Loucy (cell line): Measurements from ENCODE around the gene EME2.

Experiments
- CTCF ChIP-seq: fragments of 200-600 bp; sonication (generic); conservative IDR thresholded peaks from 2 replicates; pipeline ENCODE4 v1.5.1; 2014; ENCODE audit warnings: mild to moderate bottlenecking, antibody characterized with exemption, low read length
- EZH2phosphoT487 ChIP-seq: fragments of 200-600 bp; IDR thresholded peaks from 2 replicates; pipeline ENCODE4 v1.6.1; 2018; ENCODE audit warnings: antibody characterized with exemption, mild to moderate bottlenecking, moderate library complexity, borderline replicate concordance

DNA sequence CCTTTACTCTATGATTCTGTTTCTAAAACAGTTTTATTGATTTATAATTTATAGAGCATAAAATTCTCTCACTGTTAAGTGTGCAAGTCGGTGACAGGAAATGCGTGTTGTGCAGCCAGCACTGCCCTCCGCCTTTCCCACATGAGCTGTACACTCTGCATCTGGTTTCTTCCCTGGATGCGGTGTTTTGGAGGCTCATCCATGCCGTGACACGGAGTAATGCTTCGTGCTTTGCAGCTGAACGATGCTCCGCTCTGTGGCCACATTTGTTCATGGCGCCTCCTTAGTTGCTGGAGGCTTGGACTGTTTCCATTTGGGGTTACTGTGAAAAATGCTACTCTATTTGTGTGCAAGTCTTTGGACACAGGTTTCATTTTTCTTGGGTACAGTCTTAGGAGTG is 28.1 kb downstream of the EME2 start:
- TF ChIP-seq CTCF: no peak
- TF ChIP-seq EZH2phosphoT487: no peak
